Tibial artery (tissue), 4 donors: ENCODE data around the gene GNA12.
A peak's percentile ranks its signal among the peaks of the same experiment; 100 is the strongest.

Experiments
- DNase-seq, 2 donors: peaks; one replicate each; pipeline ENCODE4 v3.0.0-alpha.2; 2019
- H3K27ac ChIP-seq, 2 donors: fragments of 200-600 bp; sonication (generic) in 1 of 2; 1 replicate in 1 of 2; 2 replicates in 1 of 2; pipeline ENCODE4 v1.5.1; 2018 to 2019; ENCODE audit warnings: mild to moderate bottlenecking in 1 of 2
- H3K27me3 ChIP-seq, 2 donors: fragments of 200-600 bp; sonication (generic) in 1 of 2; one replicate each; pipeline versions ENCODE4 v1.5.1 to v1.6.0; 2016 to 2019
- H3K36me3 ChIP-seq, 3 donors: fragments of 200-600 bp; sonication (generic) in 2 of 3; one replicate each; pipeline ENCODE4 v1.5.1; 2016 to 2019; ENCODE audit warnings: mild to moderate bottlenecking in 2 of 3
- H3K4me1 ChIP-seq, 4 donors: fragments of 200-600 bp; sonication (generic) in 2 of 4; 1 replicate in 3 of 4; 2 replicates in 1 of 4; pipeline ENCODE4 v1.5.1; 2016 to 2019
- H3K4me3 ChIP-seq, 2 donors: fragments of 200-600 bp; sonication (generic) in 1 of 2; 1 replicate in 1 of 2; 2 replicates in 1 of 2; pipeline ENCODE4 v1.5.1; 2018 to 2019; ENCODE audit warnings: mild to moderate bottlenecking in 2 of 2
- H3K9me3 ChIP-seq, 3 donors: fragments of 200-600 bp; sonication (generic) in 1 of 3; one replicate each; pipeline ENCODE4 v1.5.1; 2016 to 2019
- intact Hi-C: fragments of 100-400 bp; cut with DNase I; formaldehyde crosslinking; loops from one replicate; pipeline ENCODE4 v1.15.0; 2023; ENCODE audit warnings: low total_unique reads
- TF ChIP-seq, protein P1 (sequence below), 2 experiments: fragments of 200-600 bp in 1 of 2; fragments of 450-650 bp in 1 of 2; IDR thresholded peaks; one replicate each; pipeline ENCODE4 v1.5.1; 2017 to 2019; ENCODE audit warnings: antibody characterized with exemption in 2 of 2, mild to moderate bottlenecking in 1 of 2, moderate library complexity in 1 of 2

Gene GNA12

DNA sequence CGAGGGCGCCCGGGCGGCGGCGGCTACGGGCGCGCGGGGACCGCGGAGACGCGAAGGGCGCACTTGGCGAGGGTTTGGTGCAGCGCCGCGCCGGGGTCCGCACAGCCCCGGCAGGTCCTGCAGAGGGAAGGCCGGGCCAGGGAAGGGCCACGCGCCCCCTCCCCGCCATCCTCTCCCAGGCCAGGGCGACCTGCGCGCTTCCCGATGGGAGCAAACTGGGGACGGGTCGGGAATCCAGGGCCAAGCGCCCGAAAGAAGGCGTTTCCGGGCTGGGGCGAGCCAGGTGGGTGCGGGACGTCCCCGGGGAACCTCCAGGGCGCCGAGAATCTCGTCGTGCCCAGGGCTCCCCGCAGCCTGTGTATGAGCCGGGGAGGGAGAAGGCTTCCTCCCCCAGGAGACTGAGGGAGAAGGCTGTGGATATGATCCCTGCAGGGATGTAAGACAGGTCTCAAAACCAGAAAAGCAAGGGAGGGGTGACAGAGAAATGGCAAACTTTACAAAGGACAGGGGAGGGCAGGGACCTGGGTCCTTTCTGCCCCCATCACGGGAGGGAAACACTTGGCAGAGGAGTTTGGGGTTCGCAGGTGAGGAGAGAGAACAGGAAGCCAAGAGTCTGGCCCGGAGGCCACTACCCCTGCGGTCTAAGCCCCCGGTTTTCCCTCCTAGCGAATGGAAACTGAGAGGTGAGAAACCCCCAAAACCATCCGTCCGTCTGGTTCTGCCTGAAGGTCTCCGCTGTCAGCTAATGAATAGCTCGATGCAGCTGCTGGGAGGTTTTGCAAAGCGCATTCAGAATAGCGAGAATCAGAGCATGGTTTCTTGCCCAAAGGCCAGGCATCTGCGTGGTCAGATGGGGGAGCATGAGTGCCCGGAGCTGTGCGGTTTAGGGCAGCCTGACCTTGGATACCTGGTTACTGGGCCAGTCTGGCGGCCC lies 155.4 kb downstream of the GNA12 start:
- no peak for DNase-seq

DNA sequence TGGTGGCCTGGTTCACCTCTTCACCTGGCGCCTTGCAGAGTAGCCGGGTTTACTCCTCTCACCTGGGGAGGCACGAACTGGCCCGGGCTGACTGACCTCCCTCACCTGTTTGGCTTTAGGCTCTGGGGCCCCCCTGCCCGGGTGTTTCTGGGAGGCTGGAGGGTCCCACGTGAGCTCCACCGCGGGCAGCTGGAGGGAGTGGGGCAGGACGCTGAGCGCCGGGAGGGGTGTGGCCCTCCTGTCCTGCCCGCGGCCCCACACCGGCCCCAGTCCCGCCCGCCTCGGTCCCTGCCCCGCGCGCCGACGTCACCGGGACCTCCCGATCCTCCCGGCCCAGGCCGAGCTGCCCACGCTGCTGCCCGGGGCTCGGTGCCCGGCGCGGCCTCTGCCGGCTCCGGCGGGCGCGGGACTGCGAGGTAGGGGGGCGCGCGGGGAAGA lies 156.2 kb downstream of the GNA12 start, which contains the start of gene AMZ1:
TSS of gene AMZ1 (plus strand) at position 322 of the 438 bp plus-strand sequence. CDS start 12,250 bp downstream, outside the sequence.
- Histone ChIP-seq H3K27me3 (peaks cover 0 to 29% of the 10 kb centered on the region in 2 donors), H3K4me3 (peak within 1 kb of the TSS; percentile 39 to 56)
- intact Hi-C loops = loop anchor here (10.0 kb wide), 1 partner anchor 123 kb away; no protein-coding TSS in a partner anchor

More for the DNA sequence above, 155.4 kb downstream of the GNA12 start:
- Histone ChIP-seq H3K36me3 (no peaks in the 10 kb centered on the region), H3K27ac (peak overlapping the region in 1 of 2 donors; percentile 18), H3K4me1 (peaks cover 4 to 33% (median 26%) of the 10 kb centered on the region in 4 donors), H3K27me3 (peaks cover 0 to 29% of the 10 kb centered on the region in 2 donors), H3K4me3 (peak overlapping the region; percentile 39 to 56), H3K9me3 (no peaks in the 10 kb centered on the region)
- TF ChIP-seq, protein P1, sequence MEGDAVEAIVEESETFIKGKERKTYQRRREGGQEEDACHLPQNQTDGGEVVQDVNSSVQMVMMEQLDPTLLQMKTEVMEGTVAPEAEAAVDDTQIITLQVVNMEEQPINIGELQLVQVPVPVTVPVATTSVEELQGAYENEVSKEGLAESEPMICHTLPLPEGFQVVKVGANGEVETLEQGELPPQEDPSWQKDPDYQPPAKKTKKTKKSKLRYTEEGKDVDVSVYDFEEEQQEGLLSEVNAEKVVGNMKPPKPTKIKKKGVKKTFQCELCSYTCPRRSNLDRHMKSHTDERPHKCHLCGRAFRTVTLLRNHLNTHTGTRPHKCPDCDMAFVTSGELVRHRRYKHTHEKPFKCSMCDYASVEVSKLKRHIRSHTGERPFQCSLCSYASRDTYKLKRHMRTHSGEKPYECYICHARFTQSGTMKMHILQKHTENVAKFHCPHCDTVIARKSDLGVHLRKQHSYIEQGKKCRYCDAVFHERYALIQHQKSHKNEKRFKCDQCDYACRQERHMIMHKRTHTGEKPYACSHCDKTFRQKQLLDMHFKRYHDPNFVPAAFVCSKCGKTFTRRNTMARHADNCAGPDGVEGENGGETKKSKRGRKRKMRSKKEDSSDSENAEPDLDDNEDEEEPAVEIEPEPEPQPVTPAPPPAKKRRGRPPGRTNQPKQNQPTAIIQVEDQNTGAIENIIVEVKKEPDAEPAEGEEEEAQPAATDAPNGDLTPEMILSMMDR (IDR thresholded peaks at IDR 0.05) = no peak
- intact Hi-C loops = loop anchor here (10.0 kb wide), 1 partner anchor 124 kb away; no protein-coding TSS in a partner anchor

DNA sequence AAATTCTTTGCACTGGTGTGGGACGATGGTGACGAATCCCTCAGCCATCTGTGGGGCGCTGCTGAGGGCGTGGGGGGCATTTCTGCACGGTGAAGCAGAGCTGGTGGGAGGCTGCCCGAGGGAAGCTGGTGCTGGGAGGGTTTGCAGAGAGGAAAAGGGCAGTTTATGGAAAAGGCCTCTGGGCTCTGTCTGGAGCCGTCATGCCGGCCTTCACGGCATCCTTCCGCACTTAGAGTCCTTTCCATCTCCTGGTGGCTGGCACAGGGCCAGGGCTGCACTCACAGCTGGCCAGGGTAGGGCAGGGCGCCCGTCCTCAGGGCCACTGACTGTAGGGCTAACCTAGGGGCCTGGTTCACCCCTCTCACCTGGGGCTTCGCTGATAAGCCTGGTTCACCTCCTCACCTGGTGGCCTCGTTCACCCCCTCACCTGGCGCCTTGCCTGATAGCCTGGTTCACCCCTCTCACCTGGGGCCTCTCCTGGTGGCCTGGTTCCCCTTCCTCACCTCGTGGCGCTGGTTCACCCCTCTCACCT lies 156.7 kb downstream of the GNA12 start:
- intact Hi-C loops = loop anchor here (10.0 kb wide), 1 partner anchor 123 kb away; no protein-coding TSS in a partner anchor
- Histone ChIP-seq H3K27me3 (peaks cover 0 to 33% of the 10 kb centered on the region in 2 donors), H3K4me3 (peak overlapping the region; percentile 39 to 56), H3K4me1 (peaks cover 4 to 33% (median 26%) of the 10 kb centered on the region in 4 donors), H3K9me3 (no peaks in the 10 kb centered on the region), H3K27ac (no peak overlapping the region), H3K36me3 (no peaks in the 10 kb centered on the region)
- no peak for DNase-seq
- TF ChIP-seq, protein P1 (IDR thresholded peaks at IDR 0.05) = no peak

More for the DNA sequence above, 156.2 kb downstream of the GNA12 start, which contains the start of gene AMZ1:
- DNase-seq = no peak
- peak within 1 kb of the TSS in 1 of 2 donors; percentile 18 for H3K27ac ChIP-seq
- peaks cover 4 to 33% (median 26%) of the 10 kb centered on the region in 4 donors for H3K4me1 ChIP-seq
- TF ChIP-seq, protein P1 (IDR thresholded peaks at IDR 0.05) = no peak
- H3K36me3 ChIP-seq = no peaks in the 10 kb centered on the region
- H3K9me3 ChIP-seq = no peaks in the 10 kb centered on the region

DNA sequence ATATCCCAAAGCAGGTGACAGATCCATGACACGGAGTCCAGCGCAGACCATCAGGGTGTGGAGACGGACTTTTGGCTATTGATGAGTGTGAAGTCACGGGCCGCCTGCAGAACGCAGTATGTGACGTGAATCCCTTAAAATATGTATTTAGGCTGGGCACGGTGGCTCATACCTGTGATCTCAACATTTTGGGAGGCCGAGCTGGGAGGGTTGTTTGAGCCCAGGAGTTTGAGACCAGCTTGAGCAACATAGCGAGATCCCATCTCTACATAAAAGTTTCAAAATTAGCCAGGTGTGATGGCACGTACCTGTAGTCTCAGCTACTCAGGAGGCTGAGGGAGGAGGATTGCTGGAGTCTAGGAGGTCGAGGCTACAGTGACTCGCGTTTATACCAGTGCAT lies 158.0 kb downstream of the GNA12 start:
- intact Hi-C loops = loop anchor here (10.0 kb wide), 1 partner anchor 121 kb away; no protein-coding TSS in a partner anchor
- Histone ChIP-seq H3K9me3 (no peaks in the 10 kb centered on the region), H3K36me3 (no peaks in the 10 kb centered on the region), H3K27me3 (peaks cover 0 to 44% of the 10 kb centered on the region in 2 donors), H3K27ac (no peak overlapping the region), H3K4me1 (peaks cover 4 to 34% (median 26%) of the 10 kb centered on the region in 4 donors), H3K4me3 (no peak overlapping the region)
- DNase-seq = no peak
- TF ChIP-seq, protein P1 (IDR thresholded peaks at IDR 0.05) = no peak

DNA sequence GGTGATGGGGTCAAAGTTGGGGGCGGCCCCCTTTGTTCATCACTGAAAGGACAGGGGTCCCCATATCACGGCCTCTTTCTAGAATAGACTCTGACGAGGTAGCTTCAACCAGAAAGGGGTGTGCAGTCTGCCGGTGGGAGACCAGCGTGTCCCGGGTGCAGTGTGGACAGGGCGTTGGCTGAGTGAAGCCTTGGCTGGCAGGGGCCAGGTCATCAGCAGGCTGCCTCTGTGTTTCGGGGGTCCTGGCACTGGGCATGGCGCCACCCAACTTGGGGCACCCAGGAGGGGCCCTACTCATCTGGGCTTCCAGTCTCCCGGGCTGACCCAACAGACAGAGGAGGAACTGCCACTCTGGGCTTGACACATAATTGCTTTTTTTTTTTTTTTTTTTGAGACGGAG lies 159.6 kb downstream of the GNA12 start:
- Histone ChIP-seq H3K27ac (no peak overlapping the region), H3K4me3 (no peak overlapping the region), H3K9me3 (no peaks in the 10 kb centered on the region), H3K27me3 (peaks cover 0 to 59% of the 10 kb centered on the region in 2 donors), H3K4me1 (peaks cover 4 to 33% (median 26%) of the 10 kb centered on the region in 4 donors), H3K36me3 (no peaks in the 10 kb centered on the region)
- DNase-seq = no peak
- intact Hi-C loops = loop anchor here (5.0 to 10.0 kb wide), 2 partner anchors 120 to 237 kb away; no protein-coding TSS in a partner anchor
- TF ChIP-seq, protein P1 (IDR thresholded peaks at IDR 0.05) = no peak
